Left ventricle myocardium inferior (tissue), 1 donor: Measurements from ENCODE around the gene AP2S1. TPM values are rescaled to one million over a fixed set of nuclear protein-coding genes. Genes with fewer than 3 reads are reported as not detected.
A peak's percentile ranks its signal among the peaks of the same experiment; 100 is the strongest.

Source experiments
- DNase-seq: peaks from one replicate; pipeline ENCODE4 v3.0.0-alpha.2; 2020
- H3K27ac ChIP-seq: fragments of 200-600 bp; replicated peaks from 2 replicates; pipeline ENCODE4 v1.8.0; 2021
- H3K27me3 ChIP-seq: fragments of 200-600 bp; 2 replicates; pipeline ENCODE4 v1.8.0; 2021; ENCODE audit warnings: low read depth
- H3K36me3 ChIP-seq: fragments of 200-600 bp; 2 replicates; pipeline ENCODE4 v1.8.0; 2021
- H3K4me1 ChIP-seq: fragments of 200-600 bp; 2 replicates; pipeline ENCODE4 v1.8.0; 2021
- H3K4me3 ChIP-seq: fragments of 200-600 bp; 2 replicates; pipeline ENCODE4 v1.8.0; 2021; ENCODE audit warnings: mild to moderate bottlenecking, moderate library complexity
- H3K9me3 ChIP-seq: fragments of 200-600 bp; replicated peaks from 2 replicates; pipeline ENCODE4 v1.8.0; 2021
- CTCF ChIP-seq: fragments of 200-600 bp; IDR thresholded peaks from 2 replicates; pipeline ENCODE4 v1.8.0; 2021; ENCODE audit warnings: antibody characterized with exemption, mild to moderate bottlenecking, borderline replicate concordance
- intact Hi-C: fragments of 100-400 bp; cut with micrococcal nuclease; formaldehyde crosslinking; loops from one replicate; pipeline ENCODE4 v1.11.0; 2022
- total RNA-seq: library from RNA; stranded (reverse); fragmentation: NEBNext Ultra II Directional; extraction: Animal tissue kit (Norgen Biotek cat#: 25700); gene quantifications from one replicate; pipeline ENCODE4 v1.2.1, GENCODE V29; 2021
- donor health status: DM: no; HTN: yes; CAD: no; lungs with severe emphysema.

AP2S1 gene
- total RNA-seq, 1 donor from 2014 or later = 87.3 TPM

- DNase-seq = no peak
- Histone ChIP-seq H3K27me3 (peaks cover 6% of the 10 kb centered on the region), H3K4me1 (peaks cover 50% of the 10 kb centered on the region), H3K4me3 (peak overlapping the region; percentile 70), H3K36me3 (no peaks in the 10 kb centered on the region), H3K9me3 (no peaks in the 10 kb centered on the region), H3K27ac (no peak overlapping the region)
- no peak for TF ChIP-seq CTCF
- intact Hi-C loops = no loop called here
Observed at GRCh38 chr19:46788968-46789338, 61.7 kb downstream of the AP2S1 start.

- Histone ChIP-seq H3K4me1 (peaks cover 52% of the 10 kb centered on the region), H3K27me3 (peaks cover 6% of the 10 kb centered on the region), H3K36me3 (no peaks in the 10 kb centered on the region), H3K9me3 (no peaks in the 10 kb centered on the region), H3K27ac (peak within 1 kb of the TSS; percentile 87), H3K4me3 (peak within 1 kb of the TSS; percentile 70)
- intact Hi-C loops = no loop called here
- DNase-seq = peak; percentile 96
- no peak for TF ChIP-seq CTCF
Observed at GRCh38 chr19:46788262-46788967, 62.2 kb downstream of the AP2S1 start, which contains the start of gene SLC1A5. Gene SLC1A5 (minus strand): TSS chr19:46788594. CDS start chr19:46787965, 629 bp downstream.

Other genes with a start within 250 kb of the AP2S1 start
- 294 TPM for gene CALM3, start 249.5 kb downstream of the AP2S1 start, total RNA-seq
- 3.7 TPM for gene PTGIR, start 225.8 kb downstream of the AP2S1 start, total RNA-seq
- gene GNG8, start 214.6 kb downstream of the AP2S1 start, total RNA-seq = not detected
- gene DACT3, start 189.7 kb downstream of the AP2S1 start, total RNA-seq = 18.3 TPM
- 7.9 TPM for gene PRKD2, start 133.7 kb downstream of the AP2S1 start, total RNA-seq
- gene FKRP, start 104.8 kb downstream of the AP2S1 start, total RNA-seq = 15.6 TPM
- 52.7 TPM for gene STRN4, start 104.4 kb downstream of the AP2S1 start, total RNA-seq
- gene SLC1A5, start 62.3 kb downstream of the AP2S1 start, total RNA-seq = 5.9 TPM
- gene ARHGAP35, start 10.2 kb upstream of the AP2S1 start, total RNA-seq = 75.4 TPM
- not detected for gene NPAS1, start 169.0 kb upstream of the AP2S1 start, total RNA-seq
- 27.1 TPM for gene TMEM160, start 197.8 kb upstream of the AP2S1 start, total RNA-seq